GM12872 (cell line): ENCODE results near the gene FHIT.

Source experiments
- CTCF ChIP-seq: IDR thresholded peaks from 3 replicates; pipeline ENCODE4 v1.5.1; 2011; ENCODE audit warnings: low read depth, mild to moderate bottlenecking, low read length, moderate library complexity; ENCODE audit not compliant: insufficient read depth

Gene FHIT

GRCh38 chr3:60935709-60936108, 315.5 kb downstream of the FHIT start:
- TF ChIP-seq CTCF, result no peak

- TF ChIP-seq CTCF, result no peak
These were observed 317.4 kb downstream of the FHIT start for GRCh38 chr3:60933824-60934223.

GRCh38 chr3:60932643-60933042, 318.6 kb downstream of the FHIT start:
- no peak for TF ChIP-seq CTCF

- no peak for TF ChIP-seq CTCF
These were observed 319.1 kb downstream of the FHIT start for GRCh38 chr3:60932170-60932569.

- no peak for TF ChIP-seq CTCF
These were observed 319.8 kb downstream of the FHIT start for GRCh38 chr3:60931452-60931851.

GRCh38 chr3:60920519-60920918, 330.7 kb downstream of the FHIT start:
- no peak for TF ChIP-seq CTCF

- no peak for TF ChIP-seq CTCF
These were observed 332.0 kb downstream of the FHIT start for GRCh38 chr3:60919296-60919695.

- TF ChIP-seq CTCF, result no peak
These were observed 334.1 kb downstream of the FHIT start for GRCh38 chr3:60917141-60917540.
